ENCODE results near the gene FSTL4. TPM values are rescaled to one million over a fixed set of nuclear protein-coding genes. Genes with fewer than 3 reads are reported as not detected.

FSTL4 gene
- total and polyA plus RNA-seq, 2 of the 4 experiments (the other 2 are of a cell fraction), result 0.18 TPM; not detected in 1

- in situ Hi-C loops (cut with MboI; ENCODE audit: low sequenced_read_pairs) (no loop called here), dilution Hi-C loops (cut with HindIII; ENCODE audit: low sequenced_read_pairs, unreplicated experiment) (no loop called here), intact Hi-C loops (cut with micrococcal nuclease) (no loop called here)
- Histone ChIP-seq H3K79me1 (ENCODE audit: low read depth in 1 of 2, low read length in 2 of 2) (no peaks in the 10 kb centered on the region), H3K9me3 (ENCODE audit: control insufficient read depth, insufficient read depth, low read length) (no peaks in the 10 kb centered on the region), H3K36me3 (ENCODE audit: control insufficient read depth, insufficient read depth, low read length) (no peaks in the 10 kb centered on the region), H3K9ac (ENCODE audit: low read depth, low read length) (no peak overlapping the region), H3K27me3 (ENCODE audit: control insufficient read depth, insufficient read depth, low read length) (peaks cover 14% of the 10 kb centered on the region), H3K9me1 (ENCODE audit: insufficient read depth, low read length) (no peaks in the 10 kb centered on the region), H2BK15ac (ENCODE audit: low read depth, low read length) (no peak overlapping the region), H4K5ac (ENCODE audit: low read depth, low read length) (no peak overlapping the region), H3K4ac (ENCODE audit: low read depth, low read length) (no peak overlapping the region), H2BK120ac (ENCODE audit: low read depth, low read length) (no peak overlapping the region), H4K20me1 (ENCODE audit: insufficient read depth, low read length) (no peaks in the 10 kb centered on the region), H3K4me3 (ENCODE audit: insufficient read depth, low read depth, low read length) (no peak overlapping the region), H2AK5ac (ENCODE audit: low read depth, low read length) (no peak overlapping the region), H2AK9ac (replicated peaks; ENCODE audit: low read depth, low read length, poor library complexity) (no peak overlapping the region), H3K18ac (ENCODE audit: low read depth, low read length) (no peak overlapping the region), H3K23ac (ENCODE audit: low read depth, low read length) (no peak overlapping the region), H2BK5ac (ENCODE audit: low read depth, low read length, poor library complexity, severe bottlenecking) (no peak overlapping the region), H3K14ac (replicated peaks; ENCODE audit: low read depth, low read length) (no peak overlapping the region), H2BK20ac (ENCODE audit: low read depth, low read length) (no peak overlapping the region), H3K27ac (ENCODE audit: insufficient read depth, low read length) (no peak overlapping the region), H3K4me2 (ENCODE audit: low read depth, low read length) (no peak overlapping the region), H3K56ac (ENCODE audit: extremely low read depth, insufficient read depth, low read length) (no peak overlapping the region), H2AFZ (replicated peaks; ENCODE audit: low read length, poor library complexity) (no peak overlapping the region), H4K8ac (ENCODE audit: low read depth in 2 of 2, low read length in 2 of 2) (no peak overlapping the region), H4K91ac (ENCODE audit: insufficient read depth, low read depth, low read length) (no peak overlapping the region), H3K4me1 (ENCODE audit: control insufficient read depth, insufficient read depth, low read length) (no peaks in the 10 kb centered on the region)
- ChIA-PET CTCF (no interaction called here), POLR2A (ENCODE audit: unreplicated experiment) (no interaction called here)
- no peak for ATAC-seq (ENCODE audit: low read depth)
- no TSS peak for BruUV-seq (replicated peaks)
- no CpG with 5 or more reads among the region's 4 CpGs for WGBS, 2 experiments (ENCODE audit: extremely low coverage in 2 of 2, insufficient read length in 1 of 2)
- DNase-seq, result no peak
- TF ChIP-seq MXI1 (IDR thresholded peaks at IDR 0.05; ENCODE audit: borderline replicate concordance, low read depth, low read length) (no peak), USF2 (IDR thresholded peaks at IDR 0.05; ENCODE audit: low read depth, low read length) (no peak), RCOR1 (IDR thresholded peaks at IDR 0.05; ENCODE audit: insufficient replicate concordance, low read length) (no peak), MAFK (IDR thresholded peaks at IDR 0.05; ENCODE audit: low read depth, low read length) (no peak), BHLHE40 (IDR thresholded peaks at IDR 0.05; ENCODE audit: low read depth, low read length) (no peak), POLR2A (IDR thresholded peaks at IDR 0.05; ENCODE audit: low read depth, low read length) (no peak), CTCF (conservative IDR thresholded peaks at IDR 0.05; ENCODE audit: low read depth, low read length) (no peak), NFE2L2 (IDR thresholded peaks at IDR 0.05; ENCODE audit: low read depth, low read length) (no peak)
These were observed 225.2 kb downstream of the FSTL4 start for GRCh38 chr5:133387091-133387490.

Measured in IMR-90 (cell line).